Right ventricle myocardium superior (tissue), 1 donor: ENCODE results near the gene IFNA2. TPM values are rescaled to one million over a fixed set of nuclear protein-coding genes. Genes with fewer than 3 reads are reported as not detected.
"Not testable (repeated sequence)": the region's sequence is repeated elsewhere in the genome, so short reads cannot be mapped to it uniquely, and the experiment has no call there.

Experiments
- ATAC-seq: fragments of 200-7000 bp; cut with Tn5 transposase; one replicate; pipeline ENCODE4 v1.9.1; 2020; ENCODE audit warnings: mild to moderate bottlenecking; ENCODE audit not compliant: poor library complexity
- DNase-seq: peaks from one replicate; pipeline ENCODE4 v3.0.0-alpha.2; 2020
- intact Hi-C: fragments of 100-400 bp; cut with DNase I; formaldehyde crosslinking; loops from one replicate; pipeline ENCODE4 v1.11.2; 2022
- total RNA-seq: library from RNA; stranded (reverse); fragmentation: NEBNext Ultra II Directional; extraction: Animal tissue kit (Norgen Biotek cat#: 25700); gene quantifications from one replicate; pipeline ENCODE4 v1.2.1, GENCODE V29; 2021
- donor health status: DM: no; HTN: yes; CAD: no; lungs with severe emphysema.

Gene IFNA2
- total RNA-seq, 1 donor from 2014 or later, result not detected

DNA sequence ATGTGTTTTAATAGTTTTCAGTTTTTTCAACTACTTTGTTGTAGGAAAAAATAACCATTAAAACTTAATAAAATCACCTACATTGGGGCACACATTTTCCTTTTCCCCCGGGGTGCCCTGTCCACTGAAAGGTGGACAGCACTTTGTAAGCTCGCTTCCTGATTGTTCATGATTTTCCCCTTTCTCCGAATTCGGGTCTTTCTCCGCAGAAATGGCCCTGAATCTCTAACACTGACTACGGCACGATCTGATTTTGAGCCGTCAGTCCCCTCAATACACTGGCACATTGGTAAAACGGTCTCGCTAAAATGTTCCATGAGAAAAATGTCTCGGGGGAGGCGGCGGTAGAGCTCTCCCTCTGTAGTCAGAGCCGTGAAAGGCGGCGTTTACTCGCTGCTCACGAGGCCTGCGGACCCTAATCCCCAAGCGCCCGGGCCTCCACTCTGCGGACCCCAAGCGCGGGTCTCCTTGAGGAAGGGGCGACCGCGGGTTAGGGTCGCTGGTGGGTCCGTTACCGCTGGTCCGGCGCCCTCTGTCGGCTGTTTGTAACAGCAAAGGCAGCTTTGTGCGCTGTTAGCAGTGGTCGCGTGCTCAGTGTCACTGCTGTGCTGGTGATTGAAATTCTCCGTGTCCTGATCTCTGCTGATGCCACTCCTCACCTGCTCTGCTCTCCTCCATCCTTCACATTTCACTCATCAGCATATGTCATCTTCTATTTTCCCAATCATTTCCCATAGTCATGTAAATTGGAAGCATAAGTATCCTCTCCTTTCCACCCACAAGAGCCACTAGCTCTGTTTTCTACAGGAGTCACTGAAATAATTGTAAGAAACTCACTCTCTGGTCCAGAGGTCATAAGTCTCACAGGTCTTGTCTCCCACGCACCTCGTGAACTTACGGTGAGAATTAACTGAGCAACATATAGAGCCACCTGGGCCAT is 10.8 kb upstream of the IFNA2 start:
- peak; percentile 72 for DNase-seq
- peak; percentile 89 for ATAC-seq
- intact Hi-C loops, result loop anchor here (5.0 kb wide), 1 partner anchor 69 kb away; no protein-coding TSS in a partner anchor

DNA sequence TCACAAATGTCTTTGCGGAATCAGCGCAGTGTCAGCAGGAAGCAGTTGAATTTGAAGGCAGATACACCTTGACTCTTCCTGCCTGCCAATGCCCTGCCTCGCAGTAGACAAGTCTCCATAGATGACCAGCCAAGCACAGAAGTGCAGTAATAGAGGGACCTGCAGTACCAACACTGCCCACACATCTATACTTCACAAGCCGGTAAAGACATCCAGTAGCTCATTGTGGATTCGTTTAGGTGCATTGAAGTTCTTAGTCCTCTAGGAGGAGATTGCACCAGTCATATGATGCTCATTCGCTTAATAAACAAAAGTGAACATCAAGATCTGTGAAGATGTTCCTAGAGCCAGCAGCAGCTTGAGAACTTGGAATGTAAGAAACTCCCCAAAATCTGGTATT is 7.1 kb upstream of the IFNA2 start:
- intact Hi-C loops, result no loop called here
- DNase-seq, result no peak
- no peak for ATAC-seq

DNA sequence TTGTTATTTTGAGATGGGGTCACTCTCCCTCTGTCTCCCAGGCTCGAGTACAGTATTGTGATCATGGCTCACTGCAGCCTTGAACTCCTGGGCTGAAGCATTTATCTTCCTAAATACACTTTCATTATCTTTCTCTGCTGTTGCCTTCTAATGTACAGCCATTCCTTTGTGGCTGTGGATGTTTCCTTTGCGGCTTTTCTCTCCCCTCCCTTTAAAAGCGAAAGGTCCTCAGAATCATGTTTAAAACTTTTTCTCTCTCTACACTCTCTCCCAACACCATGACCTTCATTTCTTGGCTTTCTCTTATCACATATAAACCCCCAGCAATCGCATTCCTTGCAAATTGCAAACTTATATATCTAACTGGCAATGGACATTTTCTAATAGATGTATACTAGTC is 1.6 kb downstream of the IFNA2 start:
- ATAC-seq (no peak), DNase-seq (no peak)
- intact Hi-C loops, result no loop called here

DNA sequence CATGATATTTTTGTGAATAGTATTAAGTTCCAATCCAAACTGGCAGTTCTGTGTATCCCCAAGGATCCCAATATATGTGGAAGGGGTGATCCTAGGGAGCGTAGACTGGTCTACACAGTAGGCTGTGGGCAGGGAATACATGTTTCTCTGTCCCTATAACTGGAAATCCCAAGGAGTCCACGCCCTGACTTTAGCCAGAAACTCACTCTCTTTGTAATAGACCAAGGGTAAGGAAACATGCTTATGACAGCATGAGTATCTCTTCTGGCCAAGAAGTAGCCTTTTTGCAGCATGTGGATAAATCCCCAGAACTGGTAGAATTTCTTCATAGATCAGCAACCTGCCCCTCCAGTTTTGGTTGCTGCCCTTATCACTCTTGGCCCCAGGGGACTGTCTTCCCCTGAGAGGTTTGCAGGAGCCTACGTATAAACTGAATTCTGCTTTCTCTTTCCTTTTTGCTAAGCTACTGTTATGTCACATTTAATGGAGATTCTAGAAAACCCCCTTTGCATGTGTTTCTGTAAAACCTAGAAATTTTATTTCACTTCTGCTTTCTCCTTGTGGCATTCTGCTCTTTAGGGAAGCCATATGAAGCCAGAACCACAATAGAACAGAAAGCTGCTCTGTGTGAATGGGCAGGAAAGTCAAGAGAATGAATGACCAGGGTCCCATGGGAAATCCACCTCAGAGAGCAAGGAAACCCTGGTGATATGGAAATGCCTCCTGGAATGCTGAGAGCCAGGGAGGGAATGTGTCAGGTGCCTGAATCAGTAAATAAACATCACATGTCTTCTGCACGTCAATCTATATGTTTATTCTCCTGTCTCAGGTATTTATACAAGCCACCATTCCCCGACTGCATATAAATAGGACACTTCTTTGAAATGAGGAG is 3.5 kb downstream of the IFNA2 start:
- ATAC-seq, result peak; percentile 12
- no peak for DNase-seq
- intact Hi-C loops, result no loop called here

DNA sequence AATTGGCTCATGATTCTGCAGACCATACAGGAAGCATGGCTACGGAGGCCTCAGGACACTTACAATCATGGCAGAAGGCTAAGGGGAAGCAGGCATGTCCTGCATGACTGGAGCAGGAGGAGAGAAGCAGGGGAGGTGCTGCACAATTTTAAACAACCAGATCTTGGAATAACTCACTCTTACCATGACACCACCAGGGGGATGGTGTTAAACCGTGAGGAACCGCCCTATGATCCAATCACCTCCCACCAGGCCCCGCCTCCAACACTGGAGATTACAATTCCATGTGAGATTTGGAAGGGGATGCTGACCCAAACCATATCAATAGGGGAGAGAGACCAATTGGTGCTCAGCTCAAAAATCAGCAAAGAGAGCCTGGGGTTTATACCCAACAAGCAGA is 13.7 kb downstream of the IFNA2 start:
- intact Hi-C loops, ATAC-seq, DNase-seq: not testable (repeated sequence)

DNA sequence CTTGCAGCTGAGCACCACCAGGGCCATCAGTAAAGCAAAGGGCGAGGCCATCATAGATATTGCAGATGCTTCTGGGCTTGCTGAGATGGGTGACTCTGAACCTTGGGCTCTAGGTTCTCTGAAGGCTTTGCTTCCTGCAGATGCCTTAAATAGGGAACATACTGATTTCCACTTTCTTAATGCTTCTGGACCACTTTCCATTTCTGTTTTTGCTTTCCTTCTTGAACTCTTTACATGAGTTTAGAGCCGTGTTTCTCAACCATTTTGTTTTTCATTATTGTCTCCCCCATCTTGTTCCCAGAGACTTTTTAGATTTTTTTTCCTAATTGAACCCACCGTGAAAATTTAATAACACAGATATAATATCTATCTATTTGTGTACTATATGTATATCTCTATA is 17.2 kb downstream of the IFNA2 start, which contains the start of gene IFNA13:
IFNA13 (minus strand) TSS at position 101 of the 400 bp plus-strand sequence; CDS start at position 54, 47 bp downstream.
- ATAC-seq (no peak), DNase-seq (no peak)
- intact Hi-C loops, result no loop called here

DNA sequence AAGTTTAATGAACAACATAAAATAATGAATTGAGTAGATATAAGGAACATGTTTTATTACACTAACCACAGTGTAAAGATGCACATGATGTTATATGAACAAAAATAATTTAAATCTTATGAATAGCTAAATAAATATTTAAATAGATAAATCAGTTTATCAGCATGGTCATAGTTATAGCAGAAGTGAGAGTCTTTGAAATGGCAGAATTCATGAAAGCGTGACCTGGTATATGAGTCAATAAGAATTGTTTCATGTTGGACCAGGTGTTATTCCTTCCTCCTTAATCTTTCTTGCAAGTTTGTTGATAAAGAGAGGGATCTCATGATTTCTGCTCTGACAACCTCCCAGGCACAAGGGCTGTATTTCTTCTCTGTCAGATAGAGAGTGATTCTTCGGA is 18.0 kb downstream of the IFNA2 start:
- intact Hi-C loops, DNase-seq, ATAC-seq: not testable (repeated sequence)

DNA sequence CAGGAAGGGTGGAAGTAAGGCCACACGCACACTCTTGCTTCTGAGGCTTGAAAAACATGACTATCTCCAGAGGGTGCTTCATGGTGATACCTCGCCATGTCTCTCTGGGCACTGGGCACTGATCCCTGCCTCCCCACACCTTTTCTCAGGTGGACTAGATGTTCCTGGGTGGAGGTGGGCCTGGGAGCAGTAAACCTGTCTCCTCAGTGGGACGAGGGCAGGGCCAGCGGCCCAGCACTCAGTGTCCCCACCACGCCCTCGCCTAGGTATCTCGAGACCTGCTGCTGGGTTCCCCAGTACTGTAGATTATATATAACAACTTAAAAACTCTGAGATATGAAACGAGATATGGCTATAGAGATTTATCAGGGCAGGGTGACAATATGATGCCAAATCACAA is 22.9 kb downstream of the IFNA2 start:
- DNase-seq, result no peak
- ATAC-seq, result no peak
- intact Hi-C loops, result no loop called here

DNA sequence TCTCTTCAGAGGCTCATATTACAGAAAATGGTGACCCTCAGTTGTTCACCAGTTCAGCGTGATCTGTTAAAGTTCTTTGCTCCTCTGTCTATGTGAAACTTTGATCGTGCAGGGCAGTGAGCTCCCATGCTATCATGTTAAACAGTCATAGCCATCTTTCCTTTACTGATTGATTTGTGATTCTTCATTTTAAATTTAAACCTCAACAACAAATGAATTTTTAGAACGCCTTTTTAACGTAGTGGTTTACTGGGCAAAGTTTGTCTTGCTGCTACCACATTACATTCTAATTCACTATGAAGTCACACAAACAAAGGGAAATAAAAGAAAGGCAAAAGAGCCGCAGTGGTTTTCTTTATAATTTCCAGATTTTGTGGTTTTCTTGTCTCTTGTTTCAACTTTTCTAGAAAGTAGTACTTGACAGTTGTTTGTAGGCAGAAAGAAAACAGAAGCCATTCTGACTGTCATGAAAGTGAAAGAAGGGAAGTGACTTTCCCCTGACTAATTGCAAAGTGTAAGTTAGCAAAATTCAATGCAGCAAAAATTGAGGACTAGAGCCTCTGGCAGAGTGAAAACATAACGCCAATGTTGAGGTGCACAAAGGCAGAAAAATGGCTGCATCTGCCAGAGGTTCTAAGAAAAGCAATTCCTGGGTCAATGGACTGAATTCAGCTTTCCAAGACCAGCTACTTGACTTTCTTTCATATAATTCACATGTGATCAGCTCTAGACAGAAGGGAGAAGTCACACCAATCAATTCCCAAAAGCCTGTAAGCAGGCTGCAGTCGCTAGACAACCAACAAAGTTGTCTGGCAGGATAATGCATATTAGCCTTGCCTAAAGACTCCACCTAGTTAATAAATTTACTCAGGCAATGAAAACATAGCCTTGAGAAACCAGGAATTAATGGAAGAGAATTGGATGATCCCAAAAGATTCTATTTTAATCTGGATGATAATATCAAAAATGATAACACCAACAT is 27.4 kb downstream of the IFNA2 start:
- ATAC-seq (no peak), DNase-seq (no peak)
- intact Hi-C loops, result no loop called here

DNA sequence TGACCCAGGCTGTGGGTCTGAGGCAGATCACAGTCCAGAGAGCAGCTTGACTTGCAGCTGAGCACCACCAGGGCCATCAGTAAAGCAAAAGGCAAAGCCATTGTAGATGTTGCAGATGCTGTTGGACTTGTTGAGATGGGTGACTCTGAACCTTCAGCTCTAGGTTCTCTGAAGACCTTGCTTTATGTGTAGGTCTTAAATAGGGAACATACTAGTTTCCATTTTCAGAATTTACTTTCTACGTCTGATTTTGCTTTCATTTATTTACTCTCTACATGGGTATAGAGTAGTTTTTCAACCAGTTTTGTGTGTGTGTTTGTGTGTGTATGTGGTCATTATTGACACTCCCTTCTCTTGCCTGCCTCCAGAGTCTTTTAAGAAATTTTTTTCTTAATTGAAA is 34.4 kb downstream of the IFNA2 start, which contains the start of gene IFNA6:
IFNA6 (minus strand) TSS at position 101 of the 400 bp plus-strand sequence; CDS start at position 101, 0 bp downstream.
- intact Hi-C loops, result no loop called here
- ATAC-seq, result no peak
- no peak for DNase-seq

DNA sequence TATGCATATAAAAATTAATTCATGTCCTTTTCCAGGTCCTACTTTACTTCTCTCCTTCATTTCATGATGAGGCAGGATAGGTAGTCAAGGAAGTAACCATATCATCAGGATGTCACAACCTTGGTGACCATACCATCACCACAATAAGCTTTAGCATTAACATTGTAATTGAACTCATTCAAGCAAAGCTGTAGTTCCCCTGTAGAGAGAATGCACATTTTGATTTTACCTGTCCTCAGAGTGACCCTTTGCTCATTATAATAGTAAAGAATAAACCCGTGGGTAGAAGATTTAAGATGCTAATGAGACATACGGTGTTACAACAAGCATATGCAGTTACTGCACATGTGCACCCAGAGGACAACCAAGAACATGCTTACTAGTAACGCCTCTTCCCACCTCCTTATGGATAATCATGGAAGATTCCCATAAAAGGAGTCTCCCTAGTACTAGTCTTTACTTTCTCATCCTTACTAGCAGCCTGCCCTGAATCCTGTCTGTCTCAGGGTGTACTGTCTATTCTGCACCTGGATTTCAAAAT is 36.7 kb downstream of the IFNA2 start:
- no peak for ATAC-seq
- no peak for DNase-seq
- intact Hi-C loops, result no loop called here

DNA sequence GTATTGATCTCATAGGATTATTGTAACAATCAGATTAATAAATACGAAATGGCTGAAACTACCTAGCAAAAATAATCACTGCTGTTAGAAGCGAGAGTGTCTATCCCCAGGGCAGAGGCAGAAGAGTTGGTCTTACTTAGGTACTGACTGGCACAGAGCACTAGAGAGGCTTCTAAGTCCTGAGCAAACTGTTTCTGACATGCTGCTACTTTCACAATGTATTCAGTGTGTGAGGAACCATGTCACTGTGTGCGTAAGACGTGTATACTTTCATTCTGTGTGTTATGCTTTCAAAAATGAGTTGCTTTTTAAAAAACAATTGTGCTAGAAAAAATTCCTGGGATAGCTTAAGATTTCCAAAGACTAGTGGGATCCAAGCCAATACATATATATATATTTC is 44.5 kb downstream of the IFNA2 start:
- ATAC-seq, result no peak
- intact Hi-C loops, result no loop called here
- DNase-seq, result no peak

DNA sequence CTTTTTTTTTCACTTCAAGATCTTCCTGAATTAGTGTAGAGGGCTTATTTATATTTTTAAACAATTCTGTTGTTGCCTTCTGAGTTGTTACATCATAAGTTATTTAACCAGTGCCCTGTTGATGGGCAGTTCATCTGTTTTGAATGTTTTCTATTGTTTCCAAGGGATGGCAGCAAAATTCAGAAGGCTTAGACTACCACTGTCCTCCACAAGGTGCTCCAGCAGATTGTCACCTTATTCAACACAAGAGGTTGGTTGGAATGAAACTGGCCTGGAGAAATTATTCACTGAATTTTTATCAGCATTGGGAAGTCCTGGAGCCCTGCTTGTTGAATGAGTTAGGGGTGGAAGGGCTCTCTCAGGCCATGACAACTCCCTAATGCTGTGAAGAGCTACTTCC is 48.7 kb downstream of the IFNA2 start:
- intact Hi-C loops, result loop anchor here (2.0 kb wide), 1 partner anchor 466 kb away; the partner anchor contains the start of gene MTAP
- DNase-seq (no peak), ATAC-seq (no peak)

DNA sequence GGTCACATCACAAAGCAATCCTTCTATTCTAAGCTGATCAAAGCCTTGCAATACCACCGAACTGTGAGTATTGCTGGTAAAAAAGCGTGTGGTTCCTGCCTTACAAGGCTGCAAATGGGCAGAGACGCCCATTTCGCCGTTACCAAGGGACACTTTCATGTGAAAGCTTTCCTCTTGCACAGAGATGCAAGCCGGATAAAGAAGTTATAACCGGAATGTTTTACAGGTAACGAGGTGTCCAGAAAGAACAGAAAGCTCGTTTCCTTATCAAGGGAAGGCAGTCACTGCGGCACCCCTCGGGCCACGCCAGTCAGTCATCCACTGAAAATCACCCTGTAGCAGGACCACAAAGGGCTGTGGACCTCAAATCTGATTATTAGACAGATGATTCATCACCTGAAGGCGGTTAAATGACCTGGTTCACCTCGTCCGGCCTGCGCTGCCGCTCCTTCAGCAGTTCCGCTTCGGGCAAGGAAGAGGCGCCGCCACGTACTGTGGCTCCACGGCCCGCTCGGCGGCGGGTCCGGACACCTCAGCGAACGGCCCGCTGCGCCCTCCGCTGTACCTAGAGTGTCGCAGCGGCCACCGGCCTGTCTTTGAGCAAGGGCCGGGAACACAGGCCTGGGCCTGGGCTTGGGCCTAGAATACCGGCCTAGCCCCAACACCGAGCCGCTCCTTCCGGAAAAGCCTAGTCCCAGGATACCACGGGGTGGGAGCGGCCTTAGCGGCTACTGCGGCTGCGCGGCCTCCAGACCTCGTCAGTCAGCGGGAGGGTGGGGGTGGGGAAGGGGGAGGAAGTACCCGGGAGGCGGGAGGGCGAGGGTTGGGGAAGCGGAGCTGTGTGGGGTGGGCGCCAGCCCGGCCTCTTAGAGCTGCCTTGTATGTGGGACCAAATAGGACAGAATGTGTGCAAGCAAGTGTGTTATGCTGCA is 50.2 kb downstream of the IFNA2 start, which contains the start of gene KLHL9:
KLHL9 (minus strand) TSS at position 704 of the 932 bp plus-strand sequence; CDS start at position 159, 545 bp downstream.
- intact Hi-C loops, result no loop called here
- ATAC-seq (peak; percentile 100), DNase-seq (peak; percentile 95)
